Kidney capillary endothelial cell (primary cell): ENCODE results near the gene BARHL1.

Experiments used
- DNase-seq: peaks from one replicate; pipeline ENCODE4 v3.0.0-alpha.2; 2018; ENCODE audit warnings: low spot score

BARHL1 gene

DNA sequence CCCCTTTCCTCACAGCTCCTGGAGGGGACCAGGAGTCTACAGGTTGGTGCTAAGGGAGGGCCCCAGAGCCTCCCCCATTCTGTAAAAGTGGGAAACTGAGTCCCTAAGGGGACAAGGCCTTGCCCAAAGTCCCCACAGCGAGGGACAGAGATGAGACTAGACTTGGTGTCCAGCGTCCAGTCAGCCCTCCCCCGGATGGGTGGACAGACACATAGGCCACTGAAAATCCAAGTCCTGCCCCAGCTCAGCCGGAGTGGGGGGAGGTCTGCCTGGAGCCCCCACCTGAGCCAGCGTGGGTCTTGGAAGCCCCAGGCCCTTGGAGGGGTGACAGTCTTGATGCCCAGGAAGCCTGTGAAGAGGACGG is 5.2 kb downstream of the BARHL1 start:
- DNase-seq: no peak

DNA sequence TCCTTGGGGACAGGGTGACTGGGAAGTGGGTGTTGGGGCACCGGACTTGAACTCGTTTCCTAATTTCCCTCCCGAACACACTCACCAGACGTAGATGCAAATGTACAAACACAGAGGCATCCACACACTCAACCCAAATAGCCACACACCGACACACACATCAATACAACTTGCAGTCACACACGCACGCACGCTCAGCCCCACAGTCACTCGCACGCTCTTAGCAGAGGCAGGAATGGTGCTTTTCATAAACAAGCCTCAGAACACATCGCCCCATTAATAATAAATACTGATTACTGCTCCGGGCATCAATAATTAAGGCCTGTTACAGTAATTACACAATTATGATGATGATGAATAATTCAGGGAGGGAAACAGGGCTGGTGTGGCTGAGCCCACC is 5.7 kb downstream of the BARHL1 start:
- DNase-seq: no peak

- no peak for DNase-seq
These were observed 6.2 kb downstream of the BARHL1 start for GRCh38 chr9:132588501-132589147.

GRCh38 chr9:132589148-132590036 is 7.0 kb downstream of the BARHL1 start:
- DNase-seq: no peak

DNA sequence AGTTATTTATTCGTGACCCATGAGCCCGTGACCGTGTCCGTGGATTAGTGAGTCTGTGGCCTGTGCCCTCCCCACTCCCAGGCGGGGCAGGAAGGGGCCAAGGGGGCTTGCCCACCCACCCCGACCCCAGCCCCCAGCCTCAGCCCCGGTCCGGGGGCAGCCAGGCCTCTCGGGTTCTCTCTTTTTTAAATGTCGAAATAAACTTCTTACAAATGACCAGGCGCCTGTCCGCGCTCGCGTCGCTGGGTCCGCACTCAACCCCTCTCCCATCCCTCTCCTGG is 7.6 kb downstream of the BARHL1 start:
- no peak for DNase-seq

DNA sequence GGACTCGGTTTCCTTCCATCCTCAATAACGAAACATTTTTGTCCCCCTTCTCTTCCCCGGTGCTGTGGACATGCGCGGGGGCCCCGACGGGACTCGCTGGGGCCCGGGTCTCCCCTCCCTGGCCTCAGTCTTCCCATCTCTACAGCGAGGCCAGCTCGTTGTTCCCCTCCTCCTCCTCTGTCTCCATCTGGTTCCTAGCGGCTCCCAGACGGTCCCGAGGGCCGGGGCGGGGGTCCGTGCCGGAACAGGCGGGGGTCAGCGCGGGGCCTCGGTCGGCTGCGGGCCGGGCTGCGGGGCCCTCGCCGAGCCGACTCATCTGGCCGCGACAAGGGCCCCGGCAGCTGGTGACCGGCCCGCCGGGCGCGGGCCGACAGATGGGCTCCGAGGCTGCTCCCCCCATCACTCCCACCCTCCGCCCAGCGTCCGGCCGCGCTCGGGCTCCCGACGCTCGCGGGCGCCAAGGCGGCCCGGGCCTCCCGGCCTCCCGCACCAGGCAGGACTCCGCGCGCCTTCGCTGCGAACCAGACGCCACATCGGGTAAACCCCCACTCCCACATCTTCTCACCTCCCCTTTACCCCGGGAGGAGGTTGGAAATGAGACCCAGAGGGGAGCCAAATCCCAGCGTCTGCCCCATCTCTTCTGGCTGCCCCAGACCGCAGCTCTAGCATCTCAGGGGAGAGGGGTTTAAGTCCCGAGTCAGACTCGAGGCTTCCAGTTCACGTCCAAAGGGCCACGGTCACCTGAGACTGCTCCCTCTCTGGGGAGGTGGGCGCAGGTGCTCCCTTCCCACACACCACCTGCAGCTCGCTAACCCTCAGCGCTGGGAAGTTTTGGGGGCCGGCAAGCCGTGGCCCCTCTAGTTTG is 8.1 kb downstream of the BARHL1 start:
- DNase-seq: no peak

DNA sequence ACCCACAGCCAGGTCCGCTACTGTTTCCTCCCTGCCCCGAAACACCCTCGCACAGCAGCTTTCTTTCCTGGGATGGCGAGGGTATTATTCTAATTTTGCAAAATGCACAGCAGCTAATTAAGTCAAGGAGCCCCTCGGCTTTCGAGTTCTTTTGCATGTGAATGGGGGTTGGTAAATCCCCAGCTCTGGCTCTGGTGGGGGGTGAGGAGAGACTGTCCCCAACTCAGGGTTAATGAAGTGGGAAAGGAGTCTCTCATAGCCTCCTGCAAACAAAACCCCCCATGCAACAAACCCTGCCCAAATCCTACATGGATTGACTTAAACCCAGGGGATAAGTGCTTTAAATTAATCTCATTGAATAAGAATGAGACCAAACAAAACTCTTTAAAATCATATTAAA is 8.8 kb downstream of the BARHL1 start:
- no peak for DNase-seq

- DNase-seq: no peak
These were observed 9.4 kb downstream of the BARHL1 start for GRCh38 chr9:132591751-132592314.

DNA sequence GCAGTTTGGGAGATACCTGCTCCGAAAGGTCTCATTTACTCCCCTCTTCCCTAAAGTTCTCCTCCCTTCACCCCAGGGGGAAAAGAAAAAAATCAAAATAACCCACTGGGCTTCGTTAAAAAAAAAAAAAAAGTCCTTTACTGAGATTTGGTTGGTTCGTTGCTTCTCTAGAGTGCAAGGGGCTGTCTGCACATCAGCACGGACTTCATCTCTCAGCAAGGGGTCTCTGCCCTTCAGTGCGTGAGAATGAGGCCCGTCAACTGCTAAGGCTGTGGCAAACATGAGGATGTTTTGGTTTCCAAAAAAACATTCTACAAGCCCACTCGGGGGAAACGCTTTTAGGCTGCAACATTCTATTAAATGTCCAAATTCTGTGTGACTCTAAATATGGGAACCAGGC is 10.0 kb downstream of the BARHL1 start:
- no peak for DNase-seq

DNA sequence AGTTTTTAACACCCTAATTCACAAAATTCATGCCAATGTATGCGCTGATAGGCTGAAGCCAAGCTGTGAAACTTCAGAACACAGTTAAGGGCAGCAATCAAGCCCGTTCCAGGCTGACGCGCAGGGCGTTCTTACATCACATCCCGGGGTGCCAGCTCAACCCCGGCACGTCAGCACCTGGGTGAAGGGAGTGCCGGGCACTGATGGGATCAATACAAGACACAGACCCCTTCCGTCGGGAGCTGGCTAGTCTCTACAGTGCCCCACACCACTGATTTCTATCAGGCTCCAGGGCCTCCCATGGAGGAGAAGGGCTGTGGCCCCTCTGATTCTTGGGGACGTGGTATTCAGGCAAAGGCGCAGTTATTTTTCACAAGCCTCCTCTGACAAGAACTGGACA is 12.0 kb downstream of the BARHL1 start:
- DNase-seq: no peak

DNA sequence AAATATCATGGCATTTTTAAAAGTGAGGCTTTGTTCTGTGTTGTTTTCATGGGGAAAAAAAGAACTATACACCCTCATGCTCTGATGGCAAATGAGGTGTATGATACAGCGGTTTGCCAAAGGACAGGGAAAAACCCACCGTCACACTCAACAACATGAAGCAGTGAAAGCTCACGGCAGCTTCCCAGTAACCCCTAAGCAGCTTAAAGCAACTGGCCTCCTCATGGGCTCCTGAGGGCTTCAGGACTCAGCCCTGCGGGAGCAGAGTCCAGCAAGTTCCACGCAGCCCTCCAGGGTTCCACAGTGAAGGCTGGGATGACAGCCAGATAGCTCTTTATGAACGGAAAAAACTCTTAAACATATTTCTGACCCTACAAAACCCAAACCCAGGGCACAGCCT is 12.9 kb downstream of the BARHL1 start:
- no peak for DNase-seq

DNA sequence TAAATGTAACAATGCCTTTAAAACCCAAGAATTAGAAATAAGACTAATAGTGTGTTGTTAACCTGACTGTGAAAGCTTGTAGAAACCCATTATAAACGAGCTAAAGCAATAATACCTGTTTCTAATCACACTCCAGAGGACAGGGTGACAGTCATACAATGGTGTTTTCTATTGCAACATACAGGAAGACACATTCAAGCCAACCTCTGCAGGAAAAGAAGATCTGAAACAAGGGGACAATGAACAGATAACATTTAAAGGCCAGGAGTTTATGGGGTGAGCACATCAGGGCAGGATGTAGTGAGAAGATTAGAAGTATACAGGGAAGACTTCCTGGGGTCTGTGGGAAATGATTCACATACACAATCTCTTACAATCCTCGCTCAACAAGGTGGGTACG is 13.8 kb downstream of the BARHL1 start:
- DNase-seq: no peak

DNA sequence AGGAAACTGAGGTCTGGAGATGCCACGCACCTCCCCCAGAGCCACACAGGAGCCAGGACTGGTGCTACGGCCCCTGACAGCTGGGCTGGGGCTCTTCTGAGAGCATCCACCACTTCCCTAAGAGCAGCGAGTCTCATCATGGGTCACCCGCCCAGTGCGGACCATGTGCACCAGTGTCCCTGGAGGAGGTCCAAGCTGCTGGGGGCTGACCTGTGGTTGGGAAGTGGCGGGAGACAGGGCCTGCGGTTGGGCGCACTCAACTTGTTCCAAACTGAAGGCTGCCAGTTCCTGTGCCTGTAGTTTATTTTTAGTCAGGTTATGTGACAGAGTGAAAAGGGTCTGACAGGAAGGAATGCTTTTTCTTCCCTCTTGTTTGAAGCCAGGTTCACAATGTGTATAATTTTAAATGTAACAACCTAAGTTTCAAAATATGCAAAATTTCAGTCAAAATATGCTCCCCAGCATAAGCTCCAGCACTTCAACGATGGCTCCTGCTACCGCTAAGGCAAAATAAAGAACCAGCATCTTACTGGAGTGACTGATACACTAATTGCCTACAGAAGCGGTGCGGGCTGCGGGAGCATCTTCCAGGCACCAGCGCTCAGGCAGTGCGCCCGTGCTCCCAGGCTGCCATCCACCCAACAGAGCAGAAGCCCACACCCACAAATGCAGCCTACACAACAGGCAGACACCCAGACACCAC is 14.8 kb downstream of the BARHL1 start:
- DNase-seq: no peak

DNA sequence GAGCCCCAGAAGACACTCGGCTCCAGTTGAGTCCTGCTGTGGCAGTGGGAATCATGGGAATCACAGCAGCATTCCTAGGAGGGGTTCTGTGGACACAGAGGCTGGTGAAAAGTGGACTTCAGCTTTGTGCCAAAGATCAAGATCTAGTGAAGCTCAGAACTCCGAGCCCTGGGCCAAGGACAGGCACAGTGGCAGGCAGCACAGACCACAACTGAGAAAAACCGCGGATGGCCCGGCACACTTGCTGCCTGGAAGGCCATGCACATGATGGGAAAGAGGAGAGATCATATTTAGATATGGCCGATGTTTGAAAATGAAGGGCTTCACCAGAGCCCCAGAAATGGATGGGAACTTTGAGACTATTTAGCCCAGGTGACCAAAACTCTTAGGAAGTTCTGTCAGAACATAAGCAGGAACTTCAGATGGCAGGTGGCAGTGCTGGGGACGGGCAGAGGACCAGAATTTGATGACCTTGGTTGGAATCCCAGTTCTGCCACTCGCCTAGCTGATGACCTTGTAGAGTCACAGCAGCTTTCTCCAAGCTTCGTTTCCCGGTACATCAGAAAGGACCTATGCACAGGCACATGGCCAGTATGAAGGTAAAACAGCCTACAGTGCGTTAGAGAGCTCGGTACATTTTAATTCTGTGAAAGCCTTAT is 18.0 kb downstream of the BARHL1 start:
- no peak for DNase-seq

GRCh38 chr9:132602207-132602606 is 19.8 kb downstream of the BARHL1 start:
- DNase-seq: no peak

DNA sequence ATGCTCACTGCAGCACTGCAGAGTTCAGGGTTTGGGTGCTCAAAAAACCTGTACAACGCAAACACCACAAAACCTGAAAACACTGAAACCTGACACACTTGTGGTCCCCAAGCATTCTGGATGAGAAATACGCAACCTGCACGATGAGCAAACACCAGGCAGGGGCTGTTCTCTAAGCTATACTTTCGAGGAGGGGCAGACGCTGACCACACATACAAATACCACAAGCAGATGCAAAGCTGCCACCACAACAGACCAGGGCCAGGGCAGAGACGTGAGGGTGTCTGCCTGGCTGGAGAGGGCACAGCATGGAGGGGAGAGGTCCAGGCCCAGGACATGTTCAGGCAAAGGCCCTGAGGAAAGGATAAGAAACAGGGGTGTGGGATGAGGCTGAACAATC is 23.0 kb downstream of the BARHL1 start:
- DNase-seq: no peak

- DNase-seq: no peak
These were observed 23.7 kb downstream of the BARHL1 start for GRCh38 chr9:132606066-132606465.

DNA sequence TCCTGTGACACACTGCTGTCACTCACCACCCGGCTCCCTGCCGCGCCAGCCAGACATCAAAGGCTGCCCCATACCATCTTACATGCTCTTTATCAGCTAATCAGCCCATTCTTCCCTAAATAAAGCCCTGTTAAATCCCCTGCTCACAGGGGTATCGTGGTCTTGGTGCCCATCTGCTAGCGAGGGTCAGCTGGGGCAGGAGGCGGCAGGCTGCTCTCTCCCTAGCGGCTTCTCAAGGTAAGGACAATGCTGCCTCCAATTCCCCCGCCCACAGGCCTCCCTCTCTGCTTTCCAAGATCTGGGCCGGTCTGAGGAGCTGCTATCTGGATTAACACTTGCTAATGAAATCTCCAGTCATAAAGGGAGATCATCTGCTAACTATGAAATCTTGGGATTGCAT is 26.8 kb downstream of the BARHL1 start:
- DNase-seq: no peak

- no peak for DNase-seq
These were observed 27.4 kb downstream of the BARHL1 start for GRCh38 chr9:132609829-132610228.

DNA sequence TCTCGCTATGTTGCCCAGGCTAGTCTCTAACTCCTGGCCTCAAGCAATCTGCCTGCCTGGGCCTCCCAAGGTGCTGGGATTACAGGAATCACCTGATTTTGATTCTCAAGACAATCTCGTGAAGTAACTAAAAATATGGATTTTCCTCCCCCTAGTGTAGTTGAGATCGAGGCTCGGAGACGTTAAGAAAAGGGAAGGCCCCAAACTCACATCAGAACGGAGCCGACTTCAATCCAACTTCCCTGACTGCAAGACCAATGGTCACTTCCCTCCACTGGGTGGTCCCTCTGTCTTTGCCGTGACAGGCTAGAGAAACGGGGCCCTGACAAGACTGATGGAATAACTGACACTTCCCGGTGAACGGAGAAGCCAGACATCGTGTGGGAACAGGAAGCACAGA is 28.3 kb downstream of the BARHL1 start:
- no peak for DNase-seq

DNA sequence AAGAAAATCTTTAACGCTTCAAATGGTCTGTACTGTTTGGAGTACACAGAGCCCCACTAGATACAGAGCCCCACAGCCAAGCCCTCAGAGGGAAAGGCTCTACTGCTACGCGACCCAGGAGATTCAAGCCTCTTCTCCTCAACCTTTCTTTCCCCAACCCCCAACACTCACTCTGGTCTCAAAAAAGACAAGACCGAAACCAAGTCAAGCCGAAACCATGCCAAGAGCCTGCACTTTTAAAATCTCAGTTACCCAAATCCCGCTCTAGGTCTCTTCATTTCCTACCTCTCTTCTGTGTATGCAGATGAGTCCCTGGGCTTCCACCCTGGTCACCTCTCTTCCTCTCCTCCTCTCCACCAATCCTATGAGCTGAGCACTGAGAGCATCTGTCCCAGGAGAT is 31.9 kb downstream of the BARHL1 start:
- no peak for DNase-seq

- no peak for DNase-seq
These were observed 33.4 kb downstream of the BARHL1 start for GRCh38 chr9:132615774-132616173.
